ENCODE measurements around the gene NOC4L.

- TF ChIP-seq CTCF (conservative IDR thresholded peaks at IDR 0.05) (no peak), ZFX (IDR thresholded peaks at IDR 0.05) (no peak)
Measured at GRCh38 chr12:132114667-132115066, 29.6 kb upstream of the NOC4L start.
